Measurements from ENCODE around the gene DPPA2. TPM values are rescaled to one million over a fixed set of nuclear protein-coding genes. Genes with fewer than 3 reads are reported as not detected.

DPPA2 gene
- total RNA-seq, 1 experiment from 2014 or later, result not detected

DNA sequence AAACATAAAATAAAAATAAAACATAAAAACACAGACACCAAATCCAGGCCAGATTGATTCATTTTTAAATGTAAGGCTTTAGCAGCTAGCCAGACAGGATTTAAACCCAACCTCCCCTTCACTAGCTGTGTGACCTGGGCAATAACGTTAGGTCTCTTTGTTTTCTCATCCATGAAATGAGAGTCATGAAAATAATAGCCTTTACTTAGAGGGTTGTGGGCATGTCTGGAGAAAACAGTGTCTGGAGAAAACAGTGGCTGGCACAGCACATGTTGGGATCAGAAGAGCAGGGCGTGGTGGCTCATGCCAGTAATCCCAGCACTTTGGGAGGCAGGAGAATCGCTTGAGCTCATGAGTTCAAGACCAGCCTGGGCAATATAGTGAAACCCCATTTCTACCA is 22.9 kb upstream of the DPPA2 start:
- no TSS peak for BruUV-seq (replicated peaks)
- H3K9me3 ChIP-seq (ENCODE audit: low read depth, low read length, poor library complexity, severe bottlenecking), result no peaks in the 10 kb centered on the region
- ChIA-PET POLR2A (ENCODE audit: low non-redundant PET) (no interaction called here), CTCF (no interaction called here)
- intact Hi-C loops (cut with micrococcal nuclease; ENCODE audit: unreplicated experiment), result no loop called here
- no peaks in the 10 kb centered on the region for H3K36me3 ChIP-seq (ENCODE audit: insufficient read depth, low read length, poor library complexity, severe bottlenecking)
- TF ChIP-seq EZH2 (IDR thresholded peaks at IDR 0.05; ENCODE audit: borderline replicate concordance, low read depth, low read length, poor library complexity, severe bottlenecking) (no peak), CTCF (conservative IDR thresholded peaks at IDR 0.05; ENCODE audit: low read depth, low read length) (no peak)
- no peaks in the 10 kb centered on the region for H3K4me1 ChIP-seq (ENCODE audit: insufficient read depth, low read length, poor library complexity, severe bottlenecking)
- H3K27ac ChIP-seq (ENCODE audit: low read depth, low read length, poor library complexity, severe bottlenecking), result no peak overlapping the region
- no peaks in the 10 kb centered on the region for H3K27me3 ChIP-seq (replicated peaks; ENCODE audit: insufficient read depth, low read depth, low read length, poor library complexity)
- no peak for DNase-seq (ENCODE audit: low spot score)
- no peak overlapping the region for H3K4me3 ChIP-seq (ENCODE audit: low read depth, low read length, poor library complexity, severe bottlenecking)

DNA sequence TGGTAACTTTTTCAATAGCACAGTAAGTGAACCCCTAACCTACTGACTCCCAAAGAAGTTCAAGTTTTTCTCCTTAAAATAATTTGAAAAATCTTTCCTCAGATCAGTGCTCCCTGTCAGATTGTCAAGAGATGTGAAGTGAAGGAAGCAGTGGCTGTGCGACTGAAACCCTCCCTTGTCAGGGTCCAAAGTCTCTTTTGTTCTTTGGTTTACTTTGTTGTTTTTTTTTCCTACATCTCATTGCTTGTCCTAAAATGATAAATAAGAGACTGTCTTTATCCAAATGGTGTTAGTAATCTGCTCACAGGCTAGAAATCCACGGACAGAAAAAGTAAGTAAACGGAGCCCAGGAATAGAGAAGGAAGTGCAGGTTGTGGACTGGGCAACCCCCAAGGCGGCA is 22.0 kb upstream of the DPPA2 start:
- Histone ChIP-seq H3K36me3 (ENCODE audit: insufficient read depth, low read length, poor library complexity, severe bottlenecking) (no peaks in the 10 kb centered on the region), H3K27me3 (replicated peaks; ENCODE audit: insufficient read depth, low read depth, low read length, poor library complexity) (no peaks in the 10 kb centered on the region), H3K9me3 (ENCODE audit: low read depth, low read length, poor library complexity, severe bottlenecking) (no peaks in the 10 kb centered on the region), H3K4me1 (ENCODE audit: insufficient read depth, low read length, poor library complexity, severe bottlenecking) (no peaks in the 10 kb centered on the region), H3K27ac (ENCODE audit: low read depth, low read length, poor library complexity, severe bottlenecking) (no peak overlapping the region), H3K4me3 (ENCODE audit: low read depth, low read length, poor library complexity, severe bottlenecking) (no peak overlapping the region)
- no TSS peak for BruUV-seq (replicated peaks)
- no peak for DNase-seq (ENCODE audit: low spot score)
- intact Hi-C loops (cut with micrococcal nuclease; ENCODE audit: unreplicated experiment), result no loop called here
- CTCF ChIA-PET, result no interaction called here
- TF ChIP-seq EZH2 (IDR thresholded peaks at IDR 0.05; ENCODE audit: borderline replicate concordance, low read depth, low read length, poor library complexity, severe bottlenecking) (no peak), CTCF (conservative IDR thresholded peaks at IDR 0.05; ENCODE audit: low read depth, low read length) (no peak)
- POLR2A ChIA-PET (ENCODE audit: low non-redundant PET), result no interaction called here

DNA sequence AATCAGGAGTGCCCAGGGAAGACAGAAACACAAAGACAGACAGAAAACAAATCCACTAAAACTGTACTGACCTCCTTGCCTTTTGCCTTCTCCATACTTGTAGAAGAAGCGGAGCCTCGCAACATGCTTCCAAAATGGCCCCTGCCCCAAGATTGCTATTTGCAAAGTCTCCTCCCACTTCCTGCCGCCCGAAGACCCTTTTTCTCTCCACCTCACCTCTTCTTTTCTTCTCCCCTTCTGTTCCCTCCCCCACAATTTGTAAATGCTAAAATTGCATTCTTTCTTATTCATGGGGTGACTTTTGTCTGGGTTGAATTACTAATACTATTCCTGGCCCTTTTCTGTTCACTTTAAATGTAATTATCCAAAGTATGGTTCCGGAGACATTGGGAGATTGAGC is 21.1 kb upstream of the DPPA2 start, which contains the start of gene DPPA4:
DPPA4 (minus strand) TSS at position 154 of the 400 bp plus-strand sequence; CDS start at position 125, 29 bp downstream.
- no TSS peak for BruUV-seq (replicated peaks)
- POLR2A ChIA-PET (ENCODE audit: low non-redundant PET), result no interaction called here
- no peaks in the 10 kb centered on the region for H3K27me3 ChIP-seq (replicated peaks; ENCODE audit: insufficient read depth, low read depth, low read length, poor library complexity)
- CTCF ChIA-PET, result no interaction called here
- H3K4me1 ChIP-seq (ENCODE audit: insufficient read depth, low read length, poor library complexity, severe bottlenecking), result no peaks in the 10 kb centered on the region
- TF ChIP-seq CTCF (conservative IDR thresholded peaks at IDR 0.05; ENCODE audit: low read depth, low read length) (no peak), EZH2 (IDR thresholded peaks at IDR 0.05; ENCODE audit: borderline replicate concordance, low read depth, low read length, poor library complexity, severe bottlenecking) (no peak)
- H3K4me3 ChIP-seq (ENCODE audit: low read depth, low read length, poor library complexity, severe bottlenecking), result no peak within 1 kb of the TSS
- H3K9me3 ChIP-seq (ENCODE audit: low read depth, low read length, poor library complexity, severe bottlenecking), result no peaks in the 10 kb centered on the region
- H3K27ac ChIP-seq (ENCODE audit: low read depth, low read length, poor library complexity, severe bottlenecking), result no peak within 1 kb of the TSS
- intact Hi-C loops (cut with micrococcal nuclease; ENCODE audit: unreplicated experiment), result no loop called here
- no peaks in the 10 kb centered on the region for H3K36me3 ChIP-seq (ENCODE audit: insufficient read depth, low read length, poor library complexity, severe bottlenecking)
- DNase-seq (ENCODE audit: low spot score), result no peak
